ENCODE data around the gene STK25.

DNA sequence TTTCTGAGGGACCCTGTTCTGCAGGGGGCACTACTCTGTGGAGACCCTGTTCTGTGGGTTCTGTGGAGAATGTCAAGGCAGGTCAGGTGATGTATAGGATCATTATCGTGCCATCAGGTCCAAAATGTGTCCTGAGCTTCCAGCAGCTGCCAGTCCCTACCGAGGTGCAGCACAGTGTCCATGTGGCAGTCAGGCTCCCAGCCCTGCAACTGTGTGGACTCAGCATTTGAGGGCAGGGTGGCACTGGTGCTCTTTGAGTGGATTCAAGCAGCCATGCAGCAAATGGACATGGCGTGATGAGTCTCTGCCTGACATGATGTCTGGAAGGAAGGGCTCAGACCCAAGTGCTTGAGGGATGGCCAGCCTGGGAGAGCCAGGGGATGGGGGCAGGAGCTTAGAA is 35.0 kb downstream of the STK25 start:
- TF ChIP-seq CTCF (IDR thresholded peaks at IDR 0.05; ENCODE audit: poor library complexity, severe bottlenecking) = no peak
- TF ChIP-seq EP300 (conservative IDR thresholded peaks at IDR 0.05; ENCODE audit: poor library complexity, severe bottlenecking) = no peak
- no peak for TF ChIP-seq TAF1 (IDR thresholded peaks at IDR 0.05; ENCODE audit: low read depth)
- TF ChIP-seq, protein P1, sequence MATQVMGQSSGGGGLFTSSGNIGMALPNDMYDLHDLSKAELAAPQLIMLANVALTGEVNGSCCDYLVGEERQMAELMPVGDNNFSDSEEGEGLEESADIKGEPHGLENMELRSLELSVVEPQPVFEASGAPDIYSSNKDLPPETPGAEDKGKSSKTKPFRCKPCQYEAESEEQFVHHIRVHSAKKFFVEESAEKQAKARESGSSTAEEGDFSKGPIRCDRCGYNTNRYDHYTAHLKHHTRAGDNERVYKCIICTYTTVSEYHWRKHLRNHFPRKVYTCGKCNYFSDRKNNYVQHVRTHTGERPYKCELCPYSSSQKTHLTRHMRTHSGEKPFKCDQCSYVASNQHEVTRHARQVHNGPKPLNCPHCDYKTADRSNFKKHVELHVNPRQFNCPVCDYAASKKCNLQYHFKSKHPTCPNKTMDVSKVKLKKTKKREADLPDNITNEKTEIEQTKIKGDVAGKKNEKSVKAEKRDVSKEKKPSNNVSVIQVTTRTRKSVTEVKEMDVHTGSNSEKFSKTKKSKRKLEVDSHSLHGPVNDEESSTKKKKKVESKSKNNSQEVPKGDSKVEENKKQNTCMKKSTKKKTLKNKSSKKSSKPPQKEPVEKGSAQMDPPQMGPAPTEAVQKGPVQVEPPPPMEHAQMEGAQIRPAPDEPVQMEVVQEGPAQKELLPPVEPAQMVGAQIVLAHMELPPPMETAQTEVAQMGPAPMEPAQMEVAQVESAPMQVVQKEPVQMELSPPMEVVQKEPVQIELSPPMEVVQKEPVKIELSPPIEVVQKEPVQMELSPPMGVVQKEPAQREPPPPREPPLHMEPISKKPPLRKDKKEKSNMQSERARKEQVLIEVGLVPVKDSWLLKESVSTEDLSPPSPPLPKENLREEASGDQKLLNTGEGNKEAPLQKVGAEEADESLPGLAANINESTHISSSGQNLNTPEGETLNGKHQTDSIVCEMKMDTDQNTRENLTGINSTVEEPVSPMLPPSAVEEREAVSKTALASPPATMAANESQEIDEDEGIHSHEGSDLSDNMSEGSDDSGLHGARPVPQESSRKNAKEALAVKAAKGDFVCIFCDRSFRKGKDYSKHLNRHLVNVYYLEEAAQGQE (IDR thresholded peaks at IDR 0.05; ENCODE audit: borderline replicate concordance) = no peak
- TF ChIP-seq POLR2AphosphoS5 (IDR thresholded peaks at IDR 0.05) = no peak
- no peak for TF ChIP-seq MXI1 (conservative IDR thresholded peaks at IDR 0.05; ENCODE audit: poor library complexity, severe bottlenecking)
